GM12801 (cell line): ENCODE measurements around the gene STK10.

Source experiments
- TF ChIP-seq, protein P1 (sequence below): IDR thresholded peaks from one replicate; pipeline ENCODE4 v1.5.1; 2011; ENCODE audit warnings: control low read depth; ENCODE audit not compliant: insufficient read length; ENCODE audit errors: extremely low read depth

STK10 gene

DNA sequence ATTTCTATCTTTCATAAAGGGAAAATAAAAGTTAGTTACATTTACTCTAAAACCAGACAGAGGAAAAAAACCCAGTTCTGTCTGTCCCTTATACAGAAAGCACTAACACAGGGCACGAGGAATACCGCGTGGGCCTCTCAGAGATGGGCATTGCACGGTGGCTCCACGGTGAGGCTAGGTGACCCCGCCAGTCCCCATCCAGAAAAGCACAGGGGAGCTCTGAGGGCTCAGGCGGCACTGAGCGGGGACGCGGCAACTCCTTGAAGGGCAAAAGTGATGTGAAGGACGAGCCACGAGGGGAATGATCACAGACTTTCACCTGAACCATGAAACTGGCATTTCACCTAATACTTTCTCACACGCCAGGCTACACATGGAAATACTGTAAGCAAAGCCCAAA lies 145.8 kb downstream of the STK10 start:
- TF ChIP-seq, protein P1, sequence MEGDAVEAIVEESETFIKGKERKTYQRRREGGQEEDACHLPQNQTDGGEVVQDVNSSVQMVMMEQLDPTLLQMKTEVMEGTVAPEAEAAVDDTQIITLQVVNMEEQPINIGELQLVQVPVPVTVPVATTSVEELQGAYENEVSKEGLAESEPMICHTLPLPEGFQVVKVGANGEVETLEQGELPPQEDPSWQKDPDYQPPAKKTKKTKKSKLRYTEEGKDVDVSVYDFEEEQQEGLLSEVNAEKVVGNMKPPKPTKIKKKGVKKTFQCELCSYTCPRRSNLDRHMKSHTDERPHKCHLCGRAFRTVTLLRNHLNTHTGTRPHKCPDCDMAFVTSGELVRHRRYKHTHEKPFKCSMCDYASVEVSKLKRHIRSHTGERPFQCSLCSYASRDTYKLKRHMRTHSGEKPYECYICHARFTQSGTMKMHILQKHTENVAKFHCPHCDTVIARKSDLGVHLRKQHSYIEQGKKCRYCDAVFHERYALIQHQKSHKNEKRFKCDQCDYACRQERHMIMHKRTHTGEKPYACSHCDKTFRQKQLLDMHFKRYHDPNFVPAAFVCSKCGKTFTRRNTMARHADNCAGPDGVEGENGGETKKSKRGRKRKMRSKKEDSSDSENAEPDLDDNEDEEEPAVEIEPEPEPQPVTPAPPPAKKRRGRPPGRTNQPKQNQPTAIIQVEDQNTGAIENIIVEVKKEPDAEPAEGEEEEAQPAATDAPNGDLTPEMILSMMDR = no peak

DNA sequence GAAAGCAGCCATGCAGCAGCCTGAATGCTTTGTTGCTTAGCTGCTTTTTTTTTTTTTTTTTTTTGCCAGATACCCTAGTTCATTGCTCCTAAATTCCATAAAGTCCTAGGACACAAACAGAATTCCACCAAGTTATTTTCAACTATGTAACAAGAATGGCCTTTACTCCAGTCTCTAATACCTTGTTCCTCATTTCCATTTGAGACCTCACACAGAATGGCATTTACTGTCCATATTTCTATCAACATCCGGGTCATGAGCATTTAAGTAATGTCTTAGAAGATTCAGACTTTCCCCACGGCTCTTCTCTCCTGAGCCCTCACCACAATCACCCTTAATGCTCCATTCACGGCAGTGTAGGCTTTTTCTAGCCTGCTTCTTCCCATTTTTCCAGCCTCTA lies 149.9 kb downstream of the STK10 start:
- TF ChIP-seq, protein P1 = no peak

DNA sequence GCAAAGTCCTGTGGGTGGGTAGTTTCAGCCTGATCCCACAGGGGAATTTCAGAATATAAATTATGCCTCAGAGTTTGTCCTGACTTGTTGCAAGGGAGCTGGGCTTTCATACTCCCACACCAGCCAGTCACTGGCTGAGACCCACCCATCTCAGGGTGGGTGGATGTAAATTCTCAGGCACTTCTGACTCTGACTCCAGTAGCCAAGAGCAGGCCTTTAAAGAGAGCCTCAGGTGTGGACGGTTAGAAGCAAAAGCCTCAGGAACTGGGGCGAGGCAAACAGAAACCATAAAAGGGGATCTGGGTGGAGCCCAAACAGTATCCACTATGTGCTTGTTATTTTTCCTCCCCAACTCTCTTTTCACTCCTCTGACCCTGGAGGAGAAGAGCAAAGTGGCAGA lies 153.0 kb downstream of the STK10 start:
- TF ChIP-seq, protein P1 = no peak

DNA sequence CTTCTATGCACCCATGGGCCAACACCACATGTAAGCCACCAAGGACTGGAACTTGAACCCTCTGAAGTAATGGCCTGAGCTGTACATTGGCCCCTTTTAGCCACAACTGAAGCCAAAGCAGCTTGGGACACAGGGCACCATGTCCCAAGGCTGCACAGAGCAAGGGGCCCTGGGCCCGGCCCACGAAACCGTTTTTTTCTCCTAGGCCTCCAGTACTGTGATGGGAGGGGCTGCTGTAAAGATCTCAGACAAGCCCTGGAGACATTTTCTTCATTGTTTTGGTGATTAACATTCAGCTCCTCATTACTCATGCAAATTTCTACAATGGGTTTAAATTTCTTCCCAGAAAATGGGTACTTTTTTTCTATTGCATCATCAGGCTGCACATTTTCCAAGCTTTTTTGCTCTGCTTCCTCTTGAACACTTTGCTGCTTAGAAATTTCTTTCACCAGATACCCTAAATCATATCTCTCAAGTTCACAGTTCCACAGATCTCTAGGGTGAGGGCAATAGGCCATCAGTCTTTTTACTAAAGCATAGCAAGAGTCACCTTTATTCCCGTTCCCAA lies 156.0 kb downstream of the STK10 start:
- TF ChIP-seq, protein P1 = no peak

DNA sequence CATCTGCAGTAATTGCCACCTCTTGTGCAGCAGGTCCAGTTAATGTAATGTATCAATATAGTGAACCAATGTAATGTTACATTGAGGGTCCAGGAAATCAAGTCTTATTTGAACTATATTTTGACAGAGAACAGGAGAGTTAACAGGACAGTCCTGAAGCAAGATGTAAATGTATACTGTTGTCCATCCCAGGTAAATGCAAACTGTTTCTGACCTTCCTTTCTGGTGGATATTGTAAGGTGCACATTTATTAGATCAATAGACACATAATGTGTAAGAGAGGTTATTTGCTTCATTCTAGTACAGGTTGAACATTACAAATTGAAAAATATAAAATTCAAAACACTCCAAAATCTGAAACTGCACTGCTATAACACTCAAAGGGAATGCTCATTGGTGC lies 158.1 kb downstream of the STK10 start:
- TF ChIP-seq, protein P1 = no peak

DNA sequence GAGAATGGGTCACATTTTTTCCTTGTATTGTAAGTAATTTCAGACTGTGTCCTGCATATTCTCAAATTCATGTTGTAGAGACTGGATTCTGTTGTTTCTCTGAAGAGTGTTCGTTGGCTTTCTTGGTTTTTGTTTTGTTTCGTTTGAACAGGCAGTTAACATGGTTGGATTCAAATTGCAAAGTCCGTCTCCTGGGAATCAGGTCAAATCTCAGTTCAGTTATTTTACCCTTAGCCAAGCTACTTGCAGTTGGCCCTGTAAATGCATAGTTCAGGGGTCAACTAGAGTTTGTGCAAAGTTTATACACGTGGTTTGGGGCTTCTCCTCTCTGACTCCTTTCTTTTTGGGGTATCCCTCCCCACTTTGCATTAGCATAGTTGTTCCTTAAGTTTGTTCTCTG lies 159.9 kb downstream of the STK10 start:
- TF ChIP-seq, protein P1 = no peak

DNA sequence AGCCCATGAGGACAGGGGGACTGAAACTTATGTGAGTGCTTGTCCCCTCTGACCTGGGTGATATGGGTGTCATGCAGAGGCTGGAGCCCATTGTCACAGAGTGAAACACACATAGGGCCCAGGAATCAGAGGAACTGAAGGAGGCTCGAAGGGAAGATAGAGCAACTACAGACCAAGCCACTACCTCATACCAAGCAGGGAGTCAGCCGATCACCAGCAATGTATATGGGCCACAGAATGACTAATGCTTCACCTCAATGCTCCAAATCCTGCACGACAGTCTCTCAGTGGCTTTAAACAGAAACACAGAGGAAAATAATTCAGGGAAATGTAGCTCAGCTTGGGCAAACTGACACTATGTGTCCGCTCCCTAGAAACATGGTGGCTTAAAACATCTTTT lies 172.7 kb downstream of the STK10 start:
- TF ChIP-seq, protein P1 = no peak
